Caco-2 (cell line): ENCODE data around the gene MSH2. TPM values are rescaled to one million over a fixed set of nuclear protein-coding genes. Genes with fewer than 3 reads are reported as not detected.
"Not testable (repeated sequence)": the region's sequence is repeated elsewhere in the genome, so short reads cannot be mapped to it uniquely, and the experiment has no call there.

Experiments used
- BruUV-seq: library from RNA; stranded (reverse); fragments of 400-500 nt; replicated peaks from 2 replicates; lab custom pipeline; 2021; lab: Mats Ljungman, UMichigan
- CTCF ChIA-PET: fragments of 300-600 bp; sonication (Branson Sonifier 250); formaldehyde crosslinking; loops from one replicate; lab custom pipeline; 2022; ENCODE audit warnings: antibody characterized with exemption; lab: Charles Lee
- POLR2A ChIA-PET: fragments of 300-600 bp; sonication (Branson Sonifier 250); formaldehyde crosslinking; loops from one replicate; lab custom pipeline; 2022; ENCODE audit warnings: antibody characterized with exemption; lab: Charles Lee
- DNase-seq, 2 experiments: peaks; one replicate each; pipeline versions ENCODE4 v3.0.0 to v3.0.0-alpha.2; 2020 to 2022
- H3K27me3 ChIP-seq: replicated peaks from 2 replicates; pipeline ENCODE4 v1.6.0; 2011; ENCODE audit warnings: low read length; ENCODE audit not compliant: control insufficient read depth, insufficient read depth
- H3K36me3 ChIP-seq: 2 replicates; pipeline ENCODE4 v1.5.1; 2011; ENCODE audit warnings: low read length; ENCODE audit not compliant: control insufficient read depth, insufficient read depth
- H3K4me1 ChIP-seq: fragments of 250-450 bp; sonication (Bioruptor Pico); 2 replicates; pipeline ENCODE4 v1.5.1; 2020; ENCODE audit warnings: mild to moderate bottlenecking
- H3K4me3 ChIP-seq: 2 replicates; pipeline ENCODE4 v1.5.1; 2011; ENCODE audit warnings: low read depth, mild to moderate bottlenecking, control low read depth, low read length
- H3K9me3 ChIP-seq: fragments of 250-450 bp; sonication (Bioruptor Pico); 2 replicates; pipeline ENCODE4 v1.5.1; 2020; ENCODE audit warnings: mild to moderate bottlenecking, moderate library complexity
- H3K27ac Mint-ChIP-seq: one replicate; pipeline ENCODE4 v1.8.0; 2022; ENCODE audit warnings: mixed read lengths; ENCODE audit not compliant: unreplicated experiment
- H3K27me3 Mint-ChIP-seq: one replicate; pipeline ENCODE4 v1.8.0; 2022; ENCODE audit warnings: mixed read lengths; ENCODE audit not compliant: insufficient read depth, unreplicated experiment
- H3K36me3 Mint-ChIP-seq: one replicate; pipeline ENCODE4 v1.8.0; 2022; ENCODE audit warnings: mild to moderate bottlenecking, mixed read lengths; ENCODE audit not compliant: insufficient read depth, unreplicated experiment
- H3K4me1 Mint-ChIP-seq: one replicate; pipeline ENCODE4 v1.8.0; 2022; ENCODE audit warnings: low read depth, mixed read lengths; ENCODE audit not compliant: unreplicated experiment
- H3K4me3 Mint-ChIP-seq: one replicate; pipeline ENCODE4 v1.8.0; 2022; ENCODE audit warnings: mild to moderate bottlenecking, moderate library complexity, mixed read lengths; ENCODE audit not compliant: unreplicated experiment
- H3K9me3 Mint-ChIP-seq: one replicate; pipeline ENCODE4 v1.8.0; 2022; ENCODE audit warnings: mixed read lengths; ENCODE audit not compliant: unreplicated experiment
- CTCF ChIP-seq, 2 experiments: fragments of 200-600 bp in 1 of 2; IDR thresholded peaks; 1 replicate in 1 of 2; 2 replicates in 1 of 2; pipeline versions ENCODE4 v1.5.1 to v1.8.0; 2011 to 2022; ENCODE audit warnings: antibody characterized with exemption in 1 of 2, control low read depth in 1 of 2, inconsistent platforms in 1 of 2, low read depth in 1 of 2, low read length in 1 of 2, mild to moderate bottlenecking in 1 of 2, moderate library complexity in 1 of 2; ENCODE audit not compliant: insufficient read depth in 1 of 2, severe bottlenecking in 1 of 2, unreplicated experiment in 1 of 2
- intact Hi-C: fragments of 100-400 bp; cut with micrococcal nuclease; formaldehyde crosslinking; loops from one replicate; pipeline ENCODE4 v1.10.0; 2022; ENCODE audit not compliant: unreplicated experiment
- total RNA-seq: library from RNA; stranded (reverse); gene quantifications from 2 replicates; pipeline ENCODE4 v1.2.3, GENCODE V29; 2022

The MSH2 gene
- total RNA-seq, 1 experiment from 2014 or later = 72.5 TPM

DNA sequence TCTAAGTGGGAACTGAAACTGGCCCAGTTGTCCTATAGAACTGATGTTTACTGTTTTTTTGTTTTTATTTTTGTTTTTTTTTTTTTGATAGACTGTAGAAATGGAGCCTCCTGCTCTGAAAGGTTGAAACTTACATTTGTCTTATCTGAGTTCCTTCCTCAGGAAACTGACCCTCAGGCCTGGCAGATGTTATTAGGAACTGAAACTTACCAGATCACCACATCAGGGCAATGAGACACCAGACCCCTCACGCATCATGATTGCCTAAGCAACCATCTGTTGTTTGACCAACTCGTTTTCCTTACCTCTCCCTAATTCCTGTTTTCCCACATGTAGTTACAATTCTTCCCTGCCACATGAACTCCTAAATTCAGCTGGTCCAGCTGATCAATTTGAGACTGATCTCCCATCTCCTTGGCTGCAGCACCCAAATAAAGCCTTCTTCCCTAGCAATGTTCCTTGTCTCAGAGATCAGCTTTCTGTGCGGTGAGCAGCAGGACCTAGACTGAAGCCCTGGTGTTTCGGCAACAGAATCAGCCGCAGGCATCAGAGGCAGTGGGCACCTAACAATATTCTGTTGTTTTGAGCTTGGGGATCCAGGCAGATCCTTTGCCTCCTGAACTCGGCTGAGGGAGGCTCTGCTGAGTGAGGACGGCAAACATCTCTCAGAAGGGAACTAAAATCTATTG, 96.8 kb downstream of the MSH2 start:
- peaks cover 19% of the 10 kb centered on the region for H3K9me3 ChIP-seq
- BruUV-seq = no TSS peak
- ChIA-PET POLR2A (no interaction called here), CTCF (no interaction called here)
- DNase-seq = no peak
- no peak overlapping the region for H3K4me3 ChIP-seq
- H3K27me3 Mint-ChIP-seq = peaks cover 3% of the 10 kb centered on the region
- H3K4me1 Mint-ChIP-seq = no peaks in the 10 kb centered on the region
- H3K9me3 Mint-ChIP-seq = peaks cover 23% of the 10 kb centered on the region
- H3K36me3 ChIP-seq = no peaks in the 10 kb centered on the region
- no peak for TF ChIP-seq CTCF (IDR thresholded peaks at IDR 0.05; ENCODE audit: insufficient read depth in 1 of 2, low read depth in 1 of 2, low read length in 1 of 2, severe bottlenecking in 1 of 2, unreplicated experiment in 1 of 2)
- intact Hi-C loops = no loop called here
- no peaks in the 10 kb centered on the region for H3K4me1 ChIP-seq
- H3K4me3 Mint-ChIP-seq = no peak overlapping the region
- H3K27ac Mint-ChIP-seq = no peak overlapping the region
- no peaks in the 10 kb centered on the region for H3K36me3 Mint-ChIP-seq
- no peaks in the 10 kb centered on the region for H3K27me3 ChIP-seq

GRCh38 chr2:47501374-47502200, 98.6 kb downstream of the MSH2 start:
- CTCF ChIA-PET = no interaction called here
- peaks cover 19% of the 10 kb centered on the region for H3K9me3 ChIP-seq
- no peaks in the 10 kb centered on the region for H3K27me3 ChIP-seq
- H3K4me3 ChIP-seq = no peak overlapping the region
- no peak for TF ChIP-seq CTCF (IDR thresholded peaks at IDR 0.05; ENCODE audit: insufficient read depth in 1 of 2, low read depth in 1 of 2, low read length in 1 of 2, severe bottlenecking in 1 of 2, unreplicated experiment in 1 of 2)
- Mint-ChIP-seq H3K4me3 (no peak overlapping the region), H3K27ac (no peak overlapping the region), H3K4me1 (no peaks in the 10 kb centered on the region), H3K9me3 (peaks cover 33% of the 10 kb centered on the region), H3K27me3 (peaks cover 3% of the 10 kb centered on the region), H3K36me3 (no peaks in the 10 kb centered on the region)
- intact Hi-C loops = no loop called here
- H3K4me1 ChIP-seq = no peaks in the 10 kb centered on the region
- POLR2A ChIA-PET = no interaction called here
- DNase-seq = no peak
- BruUV-seq = no TSS peak
- H3K36me3 ChIP-seq = no peaks in the 10 kb centered on the region

DNA sequence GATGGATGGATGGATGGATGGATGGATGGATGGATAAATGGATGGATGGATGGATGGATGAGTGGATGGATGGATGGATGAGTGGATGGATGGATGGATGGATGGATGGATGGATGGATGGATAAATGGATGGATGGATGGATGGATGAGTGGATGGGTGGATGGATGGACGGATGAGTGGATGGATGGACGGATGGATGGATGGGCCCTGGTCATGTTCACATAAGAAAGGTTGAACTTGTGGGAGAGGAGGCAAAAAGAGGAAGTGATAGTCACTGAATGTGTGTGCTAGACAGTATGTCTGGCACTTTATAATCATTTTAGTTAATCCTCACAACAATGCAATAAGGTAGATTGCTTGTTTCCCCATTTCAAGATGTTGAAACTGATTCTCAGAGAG, 99.5 kb downstream of the MSH2 start:
- H3K4me1 Mint-ChIP-seq, H3K4me3 Mint-ChIP-seq, DNase-seq, POLR2A ChIA-PET, intact Hi-C loops, CTCF ChIA-PET, BruUV-seq, H3K27me3 ChIP-seq, H3K4me3 ChIP-seq, H3K4me1 ChIP-seq, H3K27ac Mint-ChIP-seq, H3K27me3 Mint-ChIP-seq, H3K36me3 Mint-ChIP-seq, H3K36me3 ChIP-seq: not testable (repeated sequence)
- peaks cover 33% of the 10 kb centered on the region for H3K9me3 Mint-ChIP-seq
- peaks cover 19% of the 10 kb centered on the region for H3K9me3 ChIP-seq
